Fibroblast of villous mesenchyme (primary cell): Measurements from ENCODE around the gene PRC1. TPM values are rescaled to one million over a fixed set of nuclear protein-coding genes. Genes with fewer than 3 reads are reported as not detected.
"Not testable (repeated sequence)": the region's sequence is repeated elsewhere in the genome, so short reads cannot be mapped to it uniquely, and the experiment has no call there.

Experiments used
- DNase-seq: peaks from one replicate; pipeline ENCODE4 v3.0.0-alpha.2; 2010; ENCODE audit warnings: low read depth
- H3K4me3 ChIP-seq: 2 replicates; pipeline ENCODE4 v1.5.1; 2011; ENCODE audit warnings: low read depth, mild to moderate bottlenecking, low read length
- total RNA-seq: library from RNA; depleted of rRNA; stranded (reverse); fragments of >200 nt; gene quantifications from 2 replicates; pipeline ENCODE4 v1.2.3, GENCODE V29; 2012
- TF ChIP-seq, protein P1 (sequence below): IDR thresholded peaks from 2 replicates; pipeline ENCODE4 v1.5.1; 2012; ENCODE audit warnings: low read depth, mild to moderate bottlenecking, low read length; ENCODE audit not compliant: insufficient read depth

Gene PRC1
- total RNA-seq, 1 donor: 113 TPM

DNA sequence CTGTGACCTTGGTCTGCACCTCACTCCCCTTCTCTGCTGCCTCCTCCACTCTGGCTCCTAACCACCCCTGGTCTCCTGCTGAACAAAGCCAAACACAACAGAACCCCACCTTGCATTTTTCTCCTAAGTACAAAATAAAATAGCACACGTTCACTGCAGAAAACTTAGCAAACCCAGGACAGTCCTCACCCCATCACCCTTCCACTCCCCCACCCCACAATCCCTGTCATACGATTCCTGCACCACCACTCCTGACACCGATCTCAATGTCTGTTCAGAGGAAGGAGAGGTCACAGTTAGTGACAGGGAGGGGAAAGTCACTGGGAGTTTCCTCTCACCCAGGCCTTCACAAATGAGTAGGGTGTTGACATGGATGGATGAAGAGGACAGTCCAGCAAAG, 23.8 kb upstream of the PRC1 start:
- no peak overlapping the region for H3K4me3 ChIP-seq
- no peak for DNase-seq
- TF ChIP-seq, protein P1, sequence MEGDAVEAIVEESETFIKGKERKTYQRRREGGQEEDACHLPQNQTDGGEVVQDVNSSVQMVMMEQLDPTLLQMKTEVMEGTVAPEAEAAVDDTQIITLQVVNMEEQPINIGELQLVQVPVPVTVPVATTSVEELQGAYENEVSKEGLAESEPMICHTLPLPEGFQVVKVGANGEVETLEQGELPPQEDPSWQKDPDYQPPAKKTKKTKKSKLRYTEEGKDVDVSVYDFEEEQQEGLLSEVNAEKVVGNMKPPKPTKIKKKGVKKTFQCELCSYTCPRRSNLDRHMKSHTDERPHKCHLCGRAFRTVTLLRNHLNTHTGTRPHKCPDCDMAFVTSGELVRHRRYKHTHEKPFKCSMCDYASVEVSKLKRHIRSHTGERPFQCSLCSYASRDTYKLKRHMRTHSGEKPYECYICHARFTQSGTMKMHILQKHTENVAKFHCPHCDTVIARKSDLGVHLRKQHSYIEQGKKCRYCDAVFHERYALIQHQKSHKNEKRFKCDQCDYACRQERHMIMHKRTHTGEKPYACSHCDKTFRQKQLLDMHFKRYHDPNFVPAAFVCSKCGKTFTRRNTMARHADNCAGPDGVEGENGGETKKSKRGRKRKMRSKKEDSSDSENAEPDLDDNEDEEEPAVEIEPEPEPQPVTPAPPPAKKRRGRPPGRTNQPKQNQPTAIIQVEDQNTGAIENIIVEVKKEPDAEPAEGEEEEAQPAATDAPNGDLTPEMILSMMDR: no peak

GRCh38 chr15:91017716-91018115, 23.4 kb upstream of the PRC1 start:
- DNase-seq: no peak
- TF ChIP-seq, protein P1: no peak
- H3K4me3 ChIP-seq: no peak overlapping the region

DNA sequence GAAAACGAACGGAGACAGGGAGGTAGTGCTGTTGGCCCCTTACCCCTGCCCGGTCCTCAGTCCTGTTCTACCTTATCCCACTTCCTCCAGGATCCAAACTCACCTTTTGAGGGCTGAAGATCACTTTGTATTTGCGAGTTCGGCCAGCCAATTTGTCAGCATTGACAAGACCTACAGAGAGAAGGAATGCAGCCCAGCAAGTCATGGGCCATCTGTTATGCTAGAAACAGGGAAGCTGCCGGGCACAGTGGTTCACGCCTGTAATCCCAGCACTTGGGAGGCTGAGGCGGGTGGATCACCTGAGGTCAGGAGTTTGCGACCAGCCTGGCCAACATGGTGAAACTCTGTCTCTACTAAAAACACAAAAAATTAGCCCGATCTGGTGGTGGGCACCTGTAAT, 19.4 kb upstream of the PRC1 start:
- not testable (repeated sequence) for H3K4me3 ChIP-seq, DNase-seq

GRCh38 chr15:91007266-91007665, 12.9 kb upstream of the PRC1 start:
- no peak overlapping the region for H3K4me3 ChIP-seq
- no peak for DNase-seq
- TF ChIP-seq, protein P1: no peak

DNA sequence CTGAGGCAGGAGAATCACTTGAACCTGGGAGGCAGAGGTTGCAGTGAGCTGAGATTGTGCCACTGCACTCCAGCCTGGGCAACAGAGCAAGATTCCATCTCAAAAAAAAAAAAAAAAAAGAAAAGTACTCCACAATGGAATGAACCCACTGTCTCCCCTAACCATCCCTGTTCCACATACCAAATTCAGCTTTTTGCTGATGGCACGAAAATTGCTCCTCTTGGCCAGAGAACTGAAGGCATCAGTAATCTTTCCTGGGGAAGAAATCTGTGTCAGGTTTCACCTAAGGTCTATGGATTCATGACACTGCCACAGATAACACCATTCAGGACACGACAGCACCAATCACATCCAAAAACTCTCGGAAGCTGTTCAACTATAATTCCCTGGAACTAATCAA, 6.9 kb upstream of the PRC1 start:
- TF ChIP-seq, protein P1: no peak
- DNase-seq: no peak
- no peak overlapping the region for H3K4me3 ChIP-seq

GRCh38 chr15:90998737-90999136, 4.4 kb upstream of the PRC1 start:
- DNase-seq: no peak
- no peak overlapping the region for H3K4me3 ChIP-seq
- TF ChIP-seq, protein P1: no peak

DNA sequence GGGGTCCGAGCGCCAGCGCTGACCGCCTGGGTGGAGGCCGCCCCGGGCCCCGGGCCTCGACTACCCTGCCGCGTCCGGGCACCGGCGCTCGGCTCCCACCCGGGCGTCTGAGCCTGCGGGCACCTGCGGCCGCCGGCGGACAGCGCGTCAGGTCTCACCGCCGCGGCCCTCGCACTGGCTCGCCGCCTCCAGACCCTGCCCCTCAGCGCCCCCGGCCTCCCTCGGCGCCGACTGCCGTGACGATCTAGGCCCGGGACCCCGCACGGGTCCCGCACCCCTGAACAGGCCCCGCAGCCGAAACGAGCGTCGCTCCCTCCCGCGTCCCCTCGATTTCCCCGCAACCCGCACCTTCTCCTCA, 297 bp downstream of the PRC1 start:
- TF ChIP-seq, protein P1: no peak
- H3K4me3 ChIP-seq: peak overlapping the region; percentile 99
- DNase-seq: no peak
